Right lobe of liver (tissue), 6 donors: ENCODE data around the gene C19orf53. TPM values are rescaled to one million over a fixed set of nuclear protein-coding genes. Genes with fewer than 3 reads are reported as not detected.
A peak's percentile ranks its signal among the peaks of the same experiment; 100 is the strongest.

Source experiments
- ATAC-seq, 4 donors: fragments of 200-7000 bp; cut with Tn5 transposase; one replicate each; pipeline ENCODE4 v1.9.1; 2020; ENCODE audit warnings: mild to moderate bottlenecking in 4 of 4, moderate library complexity in 4 of 4
- DNase-seq, 3 donors: peaks; one replicate each; pipeline ENCODE4 v3.0.0-alpha.2; 2020
- H3K27ac ChIP-seq, 3 donors: fragments of 200-600 bp; one replicate each; pipeline ENCODE4 v1.8.0; 2022
- H3K27me3 ChIP-seq, 2 donors: fragments of 200-600 bp; one replicate each; pipeline ENCODE4 v1.8.0; 2022
- H3K36me3 ChIP-seq, 4 donors: fragments of 200-600 bp; sonication (generic) in 1 of 4; one replicate each; pipeline versions ENCODE4 v1.5.1 to v1.8.0; 2017 to 2022; ENCODE audit warnings: control low read depth in 1 of 4
- H3K4me1 ChIP-seq, 4 donors: fragments of 200-600 bp; sonication (generic) in 1 of 4; one replicate each; pipeline versions ENCODE4 v1.5.1 to v1.8.0; 2017 to 2022; ENCODE audit warnings: control low read depth in 1 of 4
- H3K4me3 ChIP-seq, 3 donors: fragments of 200-600 bp; one replicate each; pipeline ENCODE4 v1.8.0; 2022
- H3K9me3 ChIP-seq, 4 donors: fragments of 200-600 bp; sonication (generic) in 1 of 4; one replicate each; pipeline versions ENCODE4 v1.5.1 to v1.8.0; 2017 to 2022; ENCODE audit warnings: control low read depth in 1 of 4
- POLR2A ChIP-seq: fragments of 450-650 bp; IDR thresholded peaks from one replicate; pipeline ENCODE4 v1.6.1; 2017; ENCODE audit warnings: antibody characterized with exemption, mild to moderate bottlenecking
- WGBS: methylation state at CpG from one replicate; pipeline ENCODE4 v1.1.6; 2018; ENCODE audit warnings: low coverage, low lambda C conversion rate; ENCODE audit not compliant: insufficient coverage; ENCODE audit errors: missing lambda C conversion rate; 5-methylcytosine and 5-hydroxymethylcytosine counted together
- intact Hi-C, 2 donors: fragments of 100-400 bp; cut with DNase I; formaldehyde crosslinking; loops; one replicate each; pipeline versions ENCODE4 v1.11.2 to v1.14.1; 2022
- long read RNA-seq: library from polyadenylated mRNA; unstranded; transcript quantifications from one replicate; pipeline ENCODE4 v2.0.0, GENCODE V29; 2019
- total RNA-seq, 6 experiments: library from RNA; depleted of rRNA in 2 of 6; stranded (reverse); fragments of >200 nt in 2 of 6; fragmentation: NEBNext Ultra II Directional in 3 of 6; extraction: Animal tissue kit (Norgen Biotek cat#: 25700) in 3 of 6; gene quantifications; one replicate each; pipeline versions ENCODE4 v1.1.0 to v1.2.4, GENCODE V29; 2016 to 2023
- TF ChIP-seq, protein P1 (sequence below), 4 donors: fragments of 200-600 bp in 3 of 4; fragments of 450-650 bp in 1 of 4; IDR thresholded peaks; one replicate each; pipeline versions ENCODE4 v1.5.1 to v1.8.0; 2016 to 2022; ENCODE audit warnings: antibody characterized with exemption in 4 of 4, mild to moderate bottlenecking in 2 of 4
- donor health status: DM: no; HTN: yes; CAD: no.
- donor health status: DM: no; HTN: no; CAD: no.
- donor health status: DM: no; HTN: no; CAD: no.
- donor health status: DM: no; HTN: yes; CAD: no.
- donor health status: DM: no; HTN: yes; CAD: no.

Gene C19orf53
- 100 to 1,000 TPM in 2 of 6 experiments, 10 to 100 TPM in 4; 30.6 to 227 (median 32.8) TPM for total RNA-seq
- long read RNA-seq, transcript C19orf53-202 (3 exons, 873 nt), result major isoform, 35 of 35 reads
- long read RNA-seq, partial matches to known transcripts, result 0 of 35 reads
- long read RNA-seq, other reads (novel, unspliced or antisense), result 0 of 35 reads

DNA sequence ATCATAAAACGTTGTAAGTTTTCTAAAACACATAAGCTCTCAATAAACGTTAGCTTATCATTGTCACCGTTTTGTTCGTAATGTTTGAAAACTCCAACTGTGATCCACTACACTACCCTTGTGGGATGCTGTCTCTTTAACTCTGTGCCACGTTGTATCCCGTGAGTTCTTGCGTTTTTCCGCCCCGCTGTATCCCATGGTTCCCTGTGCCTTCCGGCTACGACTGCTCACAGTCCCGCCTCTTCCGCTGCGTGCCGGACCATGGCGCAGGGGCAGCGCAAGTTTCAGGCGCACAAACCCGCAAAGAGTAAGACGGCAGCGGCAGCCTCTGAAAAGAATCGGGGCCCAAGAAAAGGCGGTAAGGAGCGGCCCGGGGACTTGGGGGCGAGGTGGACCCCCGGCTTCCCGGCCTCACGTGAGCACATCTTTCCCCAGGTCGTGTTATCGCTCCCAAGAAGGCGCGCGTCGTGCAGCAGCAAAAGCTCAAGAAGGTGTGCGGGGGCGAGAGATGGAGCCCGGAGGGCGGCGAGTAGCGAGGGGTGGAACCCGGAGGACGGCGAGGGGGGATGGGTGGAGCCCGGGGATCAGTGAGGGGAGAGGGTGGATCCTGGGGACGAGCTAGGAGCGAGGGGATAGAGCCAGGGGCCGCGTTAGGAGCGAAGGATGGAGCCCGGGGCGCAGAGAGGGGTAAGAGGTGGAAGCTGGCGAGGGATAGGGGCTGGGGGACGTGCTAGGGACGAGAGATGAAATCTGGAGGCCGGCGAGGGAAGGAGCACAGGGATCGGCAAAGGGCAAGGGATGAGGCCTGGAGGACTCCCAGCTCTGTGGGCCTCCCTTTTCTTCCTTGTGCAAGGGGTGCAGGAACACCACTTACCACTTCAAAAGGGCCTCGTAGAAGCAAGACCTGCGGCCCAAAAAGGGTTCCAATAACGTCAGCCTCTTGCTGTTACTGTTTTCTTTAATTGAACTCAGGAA lies at the start of gene C19orf53:
C19orf53 (plus strand) TSS at position 240 of the 975 bp plus-strand sequence; CDS start at position 262, 22 bp downstream.
- Histone ChIP-seq H3K9me3 (no peaks in the 10 kb centered on the region), H3K27me3 (no peaks in the 10 kb centered on the region), H3K27ac (peak within 1 kb of the TSS; percentile 47 to 71 (median 62)), H3K36me3 (peaks cover 0 to 39% (median 13%) of the 10 kb centered on the region in 4 donors), H3K4me1 (peaks cover 0 to 13% (median 2%) of the 10 kb centered on the region in 4 donors), H3K4me3 (peak within 1 kb of the TSS; percentile 82 to 85 (median 83))
- ATAC-seq (peak; percentile 98 to 99 (median 98)), DNase-seq (peak; percentile 89 to 94 (median 92))
- under 1% methylated on average over 52 of the region's 61 CpGs for WGBS
- TF ChIP-seq POLR2A, result peak; percentile 73
- TF ChIP-seq, protein P1, sequence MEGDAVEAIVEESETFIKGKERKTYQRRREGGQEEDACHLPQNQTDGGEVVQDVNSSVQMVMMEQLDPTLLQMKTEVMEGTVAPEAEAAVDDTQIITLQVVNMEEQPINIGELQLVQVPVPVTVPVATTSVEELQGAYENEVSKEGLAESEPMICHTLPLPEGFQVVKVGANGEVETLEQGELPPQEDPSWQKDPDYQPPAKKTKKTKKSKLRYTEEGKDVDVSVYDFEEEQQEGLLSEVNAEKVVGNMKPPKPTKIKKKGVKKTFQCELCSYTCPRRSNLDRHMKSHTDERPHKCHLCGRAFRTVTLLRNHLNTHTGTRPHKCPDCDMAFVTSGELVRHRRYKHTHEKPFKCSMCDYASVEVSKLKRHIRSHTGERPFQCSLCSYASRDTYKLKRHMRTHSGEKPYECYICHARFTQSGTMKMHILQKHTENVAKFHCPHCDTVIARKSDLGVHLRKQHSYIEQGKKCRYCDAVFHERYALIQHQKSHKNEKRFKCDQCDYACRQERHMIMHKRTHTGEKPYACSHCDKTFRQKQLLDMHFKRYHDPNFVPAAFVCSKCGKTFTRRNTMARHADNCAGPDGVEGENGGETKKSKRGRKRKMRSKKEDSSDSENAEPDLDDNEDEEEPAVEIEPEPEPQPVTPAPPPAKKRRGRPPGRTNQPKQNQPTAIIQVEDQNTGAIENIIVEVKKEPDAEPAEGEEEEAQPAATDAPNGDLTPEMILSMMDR (IDR thresholded peaks at IDR 0.05), result no peak
- intact Hi-C loops, result no loop called here

- DNase-seq (no peak), ATAC-seq (no peak)
- no peaks in the 10 kb centered on the region for H3K9me3 ChIP-seq
- H3K27me3 ChIP-seq, result no peaks in the 10 kb centered on the region
- 88% methylated on average over 4 of the region's 5 CpGs for WGBS
- TF ChIP-seq POLR2A, result no peak
- TF ChIP-seq, protein P1 (IDR thresholded peaks at IDR 0.05), result no peak
- no peaks in the 10 kb centered on the region for H3K4me1 ChIP-seq
- no peak overlapping the region for H3K4me3 ChIP-seq
- intact Hi-C loops, result no loop called here
- no peaks in the 10 kb centered on the region for H3K36me3 ChIP-seq
- H3K27ac ChIP-seq, result no peak overlapping the region
Observed at GRCh38 chr19:13726323-13726722, 47.9 kb upstream of the C19orf53 start.

DNA sequence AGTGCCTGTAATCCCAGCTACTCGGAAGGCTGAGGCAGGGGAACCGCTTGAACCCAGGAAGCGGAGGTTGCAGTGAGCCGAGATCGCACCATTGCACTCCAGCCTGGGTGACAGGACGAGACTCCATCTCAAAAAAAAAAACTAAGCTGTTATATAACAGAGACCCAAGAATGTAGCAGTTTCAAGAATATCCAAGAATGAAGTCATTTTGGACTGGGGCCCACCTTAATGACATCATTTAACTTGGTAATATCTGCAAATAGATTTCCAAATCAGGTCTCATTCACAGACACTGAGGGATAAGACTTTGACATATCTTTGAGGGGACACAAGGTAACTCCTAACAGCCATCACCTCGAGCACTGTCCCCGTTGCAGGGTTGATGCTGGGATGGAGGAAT lies 46.5 kb upstream of the C19orf53 start:
- H3K4me3 ChIP-seq, result no peak overlapping the region
- H3K9me3 ChIP-seq, result no peaks in the 10 kb centered on the region
- no peak for DNase-seq
- intact Hi-C loops, result no loop called here
- 0% methylated on average over 1 of the region's 8 CpGs for WGBS
- no peak overlapping the region for H3K27ac ChIP-seq
- ATAC-seq, result no peak
- H3K4me1 ChIP-seq, result peaks cover 0 to 6% (median 3%) of the 10 kb centered on the region in 4 donors
- TF ChIP-seq POLR2A, result no peak
- TF ChIP-seq, protein P1 (IDR thresholded peaks at IDR 0.05), result no peak
- H3K27me3 ChIP-seq, result no peaks in the 10 kb centered on the region
- no peaks in the 10 kb centered on the region for H3K36me3 ChIP-seq

DNA sequence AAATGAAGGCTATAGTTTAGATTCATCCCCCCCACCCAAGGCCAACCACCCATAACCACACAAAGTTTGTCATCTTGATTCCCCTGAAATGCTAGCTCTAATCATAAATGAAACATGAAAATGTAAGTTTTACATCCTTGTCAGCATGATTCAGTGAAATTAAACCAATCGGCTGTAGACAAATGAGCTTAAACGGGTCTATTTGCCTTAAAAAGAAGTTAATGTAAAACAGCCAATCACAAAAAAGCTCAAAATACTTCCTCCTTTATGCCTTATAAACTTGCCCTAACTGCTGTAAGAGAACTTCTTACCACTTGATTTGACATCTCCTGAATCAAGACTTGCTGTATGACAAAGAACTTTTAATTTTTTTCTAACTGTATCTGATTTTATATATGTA lies 44.4 kb upstream of the C19orf53 start:
- intact Hi-C loops, result no loop called here
- TF ChIP-seq, protein P1 (IDR thresholded peaks at IDR 0.05), result no peak
- no peak for TF ChIP-seq POLR2A
- Histone ChIP-seq H3K4me3 (no peak overlapping the region), H3K9me3 (no peaks in the 10 kb centered on the region), H3K27ac (no peak overlapping the region), H3K4me1 (peaks cover 0 to 6% (median 3%) of the 10 kb centered on the region in 4 donors), H3K27me3 (no peaks in the 10 kb centered on the region), H3K36me3 (no peaks in the 10 kb centered on the region)
- WGBS, result 45% methylated on average over 2 of the region's 2 CpGs
- DNase-seq (no peak), ATAC-seq (no peak)
